A549 (cell line): ENCODE results near the gene MAD1L1. TPM values are rescaled to one million over a fixed set of nuclear protein-coding genes. Genes with fewer than 3 reads are reported as not detected.

Experiments
- ATAC-seq, 2 experiments: fragments of 200-7000 bp in 1 of 2; fragments of >200 bp in 1 of 2; cut with Nextera tagmentation in 1 of 2; cut with Tn5 transposase in 1 of 2; 3 replicates each; pipeline versions ENCODE4 v1.8.0 to v1.9.1; 2018 to 2020; ENCODE audit warnings: mild to moderate bottlenecking in 1 of 2, moderate library complexity in 1 of 2
- CTCF ChIA-PET: fragments of 300-600 bp; sonication (Branson Sonifier 250); formaldehyde crosslinking; extraction: SDS; loops from one replicate; lab custom pipeline; 2021; ENCODE audit warnings: antibody characterized with exemption, inconsistent platforms; lab: Yijun Ruan, JAX
- POLR2A ChIA-PET: fragments of 350-600 bp; formaldehyde crosslinking; extraction: SDS; loops from one replicate; lab custom pipeline; 2021; ENCODE audit warnings: antibody characterized with exemption, inconsistent platforms; lab: Yijun Ruan, JAX
- DNase-seq, 2 experiments: peaks; one replicate each; pipeline versions ENCODE4 v3.0.0 to v3.0.0-alpha.2; 2011 to 2016; ENCODE audit warnings: low read depth in 1 of 2, low spot score in 1 of 2
- FAIRE-seq: peaks from 2 replicates; lab custom pipeline; 2011; peaks lifted over from hg19 to GRCh38; lab: Jason Lieb, UNC
- H3K27ac ChIP-seq, 2 experiments: fragments of >200 bp; sonication (Bioruptor Twin); formaldehyde crosslinking; 3 replicates each; pipeline ENCODE4 v1.5.1; 2016 to 2017
- H3K4me1 ChIP-seq: fragments of >200 bp; sonication (Bioruptor Twin); formaldehyde crosslinking; 3 replicates; pipeline ENCODE4 v1.6.1; 2016
- H3K4me2 ChIP-seq: fragments of >200 bp; sonication (Bioruptor Twin); formaldehyde crosslinking; 3 replicates; pipeline ENCODE4 v1.6.1; 2016
- H3K4me3 ChIP-seq: fragments of >200 bp; sonication (Bioruptor Twin); formaldehyde crosslinking; 3 replicates; pipeline ENCODE4 v1.5.1; 2016
- H3K9me3 ChIP-seq: fragments of >200 bp; sonication (Bioruptor Twin); formaldehyde crosslinking; 3 replicates; pipeline ENCODE4 v1.6.1; 2016
- BCL3 ChIP-seq: fragments of >200 bp; sonication (Bioruptor Twin); formaldehyde crosslinking; IDR thresholded peaks from 3 replicates; pipeline ENCODE4 v1.6.1; 2016
- CBX8 ChIP-seq: fragments of 200-600 bp; sonication (generic); IDR thresholded peaks from 2 replicates; pipeline ENCODE4 v1.6.1; 2016
- E2F6 ChIP-seq: IDR thresholded peaks from 2 replicates; pipeline ENCODE4 v1.6.1; 2012; ENCODE audit warnings: low read depth, borderline replicate concordance
- EHF ChIP-seq: fragments of 250-450 bp; sonication (Bioruptor Pico); IDR thresholded peaks from 2 replicates; pipeline ENCODE4 v1.5.0; 2020; ENCODE audit warnings: mild to moderate bottlenecking
- EHMT2 ChIP-seq: fragments of 200-600 bp; sonication (generic); IDR thresholded peaks from 2 replicates; pipeline ENCODE4 v1.6.1; 2016; ENCODE audit warnings: antibody characterized with exemption, low read depth, mild to moderate bottlenecking, moderate library complexity
- ELK1 ChIP-seq: fragments of 150-350 bp; IDR thresholded peaks from 2 replicates; pipeline ENCODE4 v1.6.1; 2014; ENCODE audit warnings: low read depth, mild to moderate bottlenecking, low read length
- FOXS1 ChIP-seq: fragments of 250-450 bp; sonication (Bioruptor Pico); IDR thresholded peaks from 2 replicates; pipeline ENCODE4 v1.5.0; 2020; ENCODE audit warnings: mild to moderate bottlenecking, moderate library complexity
- GATA3 ChIP-seq: IDR thresholded peaks from 2 replicates; pipeline ENCODE4 v1.6.1; 2012; ENCODE audit warnings: borderline replicate concordance
- HES2 ChIP-seq: fragments of >200 bp; sonication (Bioruptor Twin); formaldehyde crosslinking; IDR thresholded peaks from 2 replicates; pipeline ENCODE4 v1.6.1; 2016
- HOXB13 ChIP-seq: fragments of 250-450 bp; sonication (Bioruptor Pico); IDR thresholded peaks from 2 replicates; pipeline ENCODE4 v1.5.0; 2020; ENCODE audit warnings: low read depth, mild to moderate bottlenecking, moderate library complexity
- KDM5A ChIP-seq: fragments of 200-600 bp; sonication (generic); IDR thresholded peaks from 2 replicates; pipeline ENCODE4 v1.6.1; 2016; ENCODE audit warnings: antibody characterized with exemption, mild to moderate bottlenecking
- MAFK ChIP-seq: fragments of 450-650 bp; IDR thresholded peaks from 2 replicates; pipeline ENCODE4 v1.6.1; 2014; ENCODE audit not compliant: partially characterized antibody
- MYC ChIP-seq: IDR thresholded peaks from 2 replicates; pipeline ENCODE4 v1.6.1; 2012; ENCODE audit warnings: mild to moderate bottlenecking, inconsistent platforms, low read length, improper control_type of control experiment, borderline replicate concordance
- NFE2L2 ChIP-seq: fragments of 150-350 bp; conservative IDR thresholded peaks from 2 replicates; pipeline ENCODE4 v1.6.1; 2014; ENCODE audit warnings: low read length
- RCOR1 ChIP-seq: fragments of 150-350 bp; IDR thresholded peaks from 2 replicates; pipeline ENCODE4 v1.6.1; 2014; ENCODE audit warnings: antibody characterized with exemption, low read length, low read depth
- RNF2 ChIP-seq: fragments of 200-600 bp; sonication (generic); IDR thresholded peaks from 2 replicates; pipeline ENCODE4 v1.6.1; 2016; ENCODE audit warnings: low read depth, mild to moderate bottlenecking, antibody characterized with exemption, moderate library complexity, borderline replicate concordance
- SMC3 ChIP-seq: fragments of >200 bp; sonication (Bioruptor Twin); formaldehyde crosslinking; IDR thresholded peaks from 3 replicates; pipeline ENCODE4 v1.6.1; 2018; ENCODE audit warnings: inconsistent platforms
- TP53 ChIP-seq: fragments of 250-450 bp; sonication (Bioruptor Pico); IDR thresholded peaks from 2 replicates; pipeline ENCODE4 v1.5.0; 2021; ENCODE audit warnings: mild to moderate bottlenecking, moderate library complexity
- USF2 ChIP-seq: fragments of 450-650 bp; IDR thresholded peaks from 2 replicates; pipeline ENCODE4 v1.6.1; 2014; ENCODE audit warnings: antibody characterized with exemption
- ZC3H11A ChIP-seq: fragments of 450-650 bp; IDR thresholded peaks from 2 replicates; pipeline ENCODE4 v1.6.1; 2014; ENCODE audit warnings: antibody characterized with exemption, mild to moderate bottlenecking
- ZFP36 ChIP-seq: fragments of 450-650 bp; IDR thresholded peaks from 2 replicates; pipeline ENCODE4 v1.6.1; 2014; ENCODE audit warnings: borderline replicate concordance; ENCODE audit not compliant: partially characterized antibody
- ZNF302 ChIP-seq: fragments of 250-450 bp; sonication (Bioruptor Pico); IDR thresholded peaks from 2 replicates; pipeline ENCODE4 v1.9.0; 2021; ENCODE audit warnings: inconsistent platforms, mild to moderate bottlenecking, moderate library complexity
- WGBS: methylation state at CpG from one replicate; pipeline ENCODE4 v1.1.6; 2017; ENCODE audit errors: missing lambda C conversion rate; 5-methylcytosine and 5-hydroxymethylcytosine counted together
- polyA plus RNA-seq, 4 experiments: library from polyadenylated mRNA; depleted of rRNA in 3 of 4; stranded (reverse); fragments of >200 nt; fragmentation: RNase III in 1 of 4; extraction: RNeasy Plus Mini Kit Qiagen cat#74134 plus additional on column Dnase treatment in 1 of 4; gene quantifications; 2 replicates in 3 of 4; 3 replicates in 1 of 4; pipeline ENCODE4 v1.2.3, GENCODE V29; 2011 to 2017

Gene MAD1L1
- polyA plus RNA-seq, 2 of the 4 experiments (the other 2 are of a cell fraction), result 13.6 to 16.6 TPM

GRCh38 chr7:2112261-2113198 is 120.2 kb downstream of the MAD1L1 start:
- Histone ChIP-seq H3K4me3 (no peak overlapping the region), H3K9me3 (no peaks in the 10 kb centered on the region), H3K4me2 (no peak overlapping the region), H3K27ac (no peak overlapping the region), H3K4me1 (peaks cover 23% of the 10 kb centered on the region)
- ATAC-seq, result no peak
- no peak for TF ChIP-seq HOXB13 (CRISPR knock-in tag)
- no peak for TF ChIP-seq ELK1
- TF ChIP-seq ZC3H11A, result no peak
- no peak for TF ChIP-seq RNF2
- TF ChIP-seq FOXS1, result no peak
- TF ChIP-seq ZFP36, result no peak
- no peak for TF ChIP-seq E2F6
- TF ChIP-seq RCOR1, result no peak
- TF ChIP-seq USF2, result no peak
- TF ChIP-seq SMC3, result no peak
- TF ChIP-seq EHMT2, result no peak
- no peak for FAIRE-seq
- DNase-seq, result no peak
- WGBS, result 93% methylated on average over 31 of the region's 31 CpGs
- POLR2A ChIA-PET, result no interaction called here
- CTCF ChIA-PET, result interaction anchor here (1.0 kb wide), 2 partner anchors 46 to 97 kb away, joined by 3 read pairs; no protein-coding TSS in a partner anchor

- ChIA-PET POLR2A (no interaction called here), CTCF (no interaction called here)
- no peak for FAIRE-seq
- H3K4me1 ChIP-seq, result peaks cover 23% of the 10 kb centered on the region
- DNase-seq, result no peak
- H3K4me3 ChIP-seq, result no peak overlapping the region
- H3K4me2 ChIP-seq, result no peak overlapping the region
- TF ChIP-seq SMC3 (no peak), RNF2 (no peak)
- 94% methylated on average over 13 of the region's 13 CpGs for WGBS
- ATAC-seq, result no peak
- no peaks in the 10 kb centered on the region for H3K9me3 ChIP-seq
- H3K27ac ChIP-seq, result no peak overlapping the region
Observed at GRCh38 chr7:2111568-2111967, 121.2 kb downstream of the MAD1L1 start.

GRCh38 chr7:2110610-2111396 is 121.9 kb downstream of the MAD1L1 start:
- Histone ChIP-seq H3K9me3 (no peaks in the 10 kb centered on the region), H3K4me2 (peak overlapping the region; percentile 34), H3K4me3 (no peak overlapping the region), H3K27ac (peak overlapping the region in 1 of 2 experiments; percentile 66; a peak in 3 of 6 replicates), H3K4me1 (peaks cover 23% of the 10 kb centered on the region)
- ATAC-seq (peak in 1 of 2 experiments; percentile 7; a peak in 3 of 6 replicates), DNase-seq (no peak), FAIRE-seq (no peak)
- CTCF ChIA-PET, result interaction anchor here (1.1 to 2.3 kb wide), 2 partner anchors 9 to 25 kb away, joined by 3 to 9 read pairs; no protein-coding TSS in a partner anchor
- TF ChIP-seq HOXB13 (CRISPR knock-in tag) (no peak), SMC3 (no peak), BCL3 (no peak), TP53 (CRISPR knock-in tag) (no peak), NFE2L2 (no peak), MAFK (no peak), HES2 (no peak), ZNF302 (no peak), CBX8 (no peak), GATA3 (no peak), KDM5A (no peak), MYC (no peak), EHF (no peak)
- POLR2A ChIA-PET, result no interaction called here
- 86% methylated on average over 34 of the region's 34 CpGs for WGBS
